Fibroblast of pulmonary artery (primary cell): ENCODE data around the gene CUL3.
"Not testable (repeated sequence)": the region's sequence is repeated elsewhere in the genome, so short reads cannot be mapped to it uniquely, and the experiment has no call there.

Source experiments
- DNase-seq: peaks from one replicate; pipeline ENCODE4 v3.0.0-alpha.2; 2010; ENCODE audit warnings: low read depth
- H3K4me3 ChIP-seq: replicated peaks from 2 replicates; pipeline ENCODE4 v1.5.1; 2011; ENCODE audit warnings: low read depth, mild to moderate bottlenecking, control low read depth, low read length, moderate library complexity
- TF ChIP-seq, protein P1 (sequence below): IDR thresholded peaks from 2 replicates; pipeline ENCODE4 v1.5.1; 2011; ENCODE audit warnings: mild to moderate bottlenecking, control low read depth, low read length, inconsistent platforms; ENCODE audit errors: missing control alignments

The CUL3 gene

DNA sequence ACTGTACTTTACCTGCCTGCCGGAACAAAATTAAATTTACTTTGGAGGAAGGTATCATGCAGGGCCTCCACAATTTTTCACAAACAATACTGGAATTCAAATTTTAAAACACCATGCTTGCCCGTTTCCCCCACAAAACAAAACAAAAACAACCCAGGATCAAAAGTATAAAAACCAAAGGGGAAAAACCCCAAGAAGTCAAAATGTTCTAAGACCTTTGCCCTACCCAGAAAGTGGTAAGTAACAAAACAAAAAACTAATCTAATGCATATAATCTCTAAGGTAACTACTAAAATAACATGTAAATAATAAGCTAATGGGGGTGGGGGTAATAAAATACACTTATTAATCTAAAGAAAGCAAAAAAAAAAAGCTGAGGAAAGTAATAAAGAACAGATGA, 60.5 kb downstream of the CUL3 start:
- H3K4me3 ChIP-seq: no peak overlapping the region
- TF ChIP-seq, protein P1, sequence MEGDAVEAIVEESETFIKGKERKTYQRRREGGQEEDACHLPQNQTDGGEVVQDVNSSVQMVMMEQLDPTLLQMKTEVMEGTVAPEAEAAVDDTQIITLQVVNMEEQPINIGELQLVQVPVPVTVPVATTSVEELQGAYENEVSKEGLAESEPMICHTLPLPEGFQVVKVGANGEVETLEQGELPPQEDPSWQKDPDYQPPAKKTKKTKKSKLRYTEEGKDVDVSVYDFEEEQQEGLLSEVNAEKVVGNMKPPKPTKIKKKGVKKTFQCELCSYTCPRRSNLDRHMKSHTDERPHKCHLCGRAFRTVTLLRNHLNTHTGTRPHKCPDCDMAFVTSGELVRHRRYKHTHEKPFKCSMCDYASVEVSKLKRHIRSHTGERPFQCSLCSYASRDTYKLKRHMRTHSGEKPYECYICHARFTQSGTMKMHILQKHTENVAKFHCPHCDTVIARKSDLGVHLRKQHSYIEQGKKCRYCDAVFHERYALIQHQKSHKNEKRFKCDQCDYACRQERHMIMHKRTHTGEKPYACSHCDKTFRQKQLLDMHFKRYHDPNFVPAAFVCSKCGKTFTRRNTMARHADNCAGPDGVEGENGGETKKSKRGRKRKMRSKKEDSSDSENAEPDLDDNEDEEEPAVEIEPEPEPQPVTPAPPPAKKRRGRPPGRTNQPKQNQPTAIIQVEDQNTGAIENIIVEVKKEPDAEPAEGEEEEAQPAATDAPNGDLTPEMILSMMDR: no peak
- no peak for DNase-seq

- TF ChIP-seq, protein P1: no peak
- H3K4me3 ChIP-seq: no peak overlapping the region
- no peak for DNase-seq
Observed at GRCh38 chr2:224523626-224524577, 61.3 kb downstream of the CUL3 start.

- DNase-seq, H3K4me3 ChIP-seq: not testable (repeated sequence)
Observed at GRCh38 chr2:224522483-224522882, 62.7 kb downstream of the CUL3 start.

DNA sequence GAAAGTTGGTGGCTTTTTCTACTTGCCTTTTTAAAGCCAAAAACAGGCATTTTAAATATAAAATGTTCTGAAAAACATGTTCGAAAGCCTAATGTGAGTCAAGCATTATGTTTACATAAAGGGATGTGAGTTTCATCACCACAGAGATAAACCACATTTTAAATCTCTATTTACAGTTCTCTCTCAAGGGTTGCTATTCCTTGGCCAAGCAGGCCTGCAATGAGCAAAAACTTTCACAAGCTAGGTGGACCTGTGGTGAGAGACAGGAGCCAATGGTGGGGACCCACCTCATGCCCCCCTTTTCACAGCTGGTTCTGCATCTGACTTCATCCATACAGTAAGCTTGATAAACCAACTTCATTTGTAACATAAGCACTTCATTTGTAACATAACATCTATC, 65.1 kb downstream of the CUL3 start:
- H3K4me3 ChIP-seq: no peak overlapping the region
- DNase-seq: peak; percentile 78
- TF ChIP-seq, protein P1: no peak

GRCh38 chr2:224518806-224519580, 66.2 kb downstream of the CUL3 start:
- peak; percentile 69 for DNase-seq
- TF ChIP-seq, protein P1: no peak

DNA sequence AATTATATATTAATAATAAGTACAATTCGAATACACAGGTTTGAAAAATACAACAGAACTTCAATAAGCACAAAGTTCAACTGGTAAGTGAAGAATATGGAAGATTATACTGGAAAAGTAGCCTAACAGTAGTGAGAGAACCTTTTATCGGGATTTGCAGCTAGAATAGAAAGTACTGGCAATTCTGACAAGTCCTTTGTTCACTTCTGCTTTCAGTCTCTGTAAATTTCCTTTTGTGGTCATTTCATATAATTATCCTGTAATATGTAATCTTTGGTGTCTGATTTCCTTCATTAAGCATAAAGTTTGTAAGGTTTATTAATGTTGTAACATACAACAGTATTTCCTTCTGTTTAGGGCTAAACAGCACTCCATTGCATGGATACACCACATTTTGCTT, 67.2 kb downstream of the CUL3 start:
- TF ChIP-seq, protein P1: no peak
- no peak for DNase-seq
- no peak overlapping the region for H3K4me3 ChIP-seq

More at GRCh38 chr2:224518806-224519580, 66.2 kb downstream of the CUL3 start:
- H3K4me3 ChIP-seq: no peak overlapping the region

DNA sequence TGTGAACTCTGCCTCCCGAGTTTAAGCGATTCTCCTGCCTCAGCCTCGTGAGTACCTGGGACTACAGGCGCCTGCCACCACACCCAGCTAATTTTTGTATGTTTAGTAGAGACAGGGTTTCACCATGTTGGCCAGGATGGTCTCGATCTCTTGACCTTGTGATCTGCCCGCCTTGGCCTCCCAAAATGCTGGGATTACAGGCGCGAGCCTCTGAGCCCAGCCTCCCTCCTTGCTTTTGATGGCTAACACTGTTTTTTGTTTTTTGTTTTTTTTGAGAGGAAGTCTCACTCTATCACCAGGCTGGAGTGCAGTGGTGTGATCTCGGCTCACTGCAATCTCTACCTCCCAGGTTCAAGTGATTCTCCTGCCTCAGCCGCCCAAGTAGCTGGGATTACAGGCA, 68.8 kb downstream of the CUL3 start:
- not testable (repeated sequence) for DNase-seq, H3K4me3 ChIP-seq

- TF ChIP-seq, protein P1: no peak
- DNase-seq: peak; percentile 22
- no peak overlapping the region for H3K4me3 ChIP-seq
Observed at GRCh38 chr2:224513991-224514390, 71.2 kb downstream of the CUL3 start.
